ENCODE data around the gene PPP2R2D.
A peak's percentile ranks its signal among the peaks of the same experiment; 100 is the strongest.

PPP2R2D gene

GRCh38 chr10:131889755-131890154 is 11.1 kb upstream of the PPP2R2D start:
- DNase-seq (ENCODE audit: low spot score): no peak

- no peak for DNase-seq (ENCODE audit: low spot score)
These were observed 10.3 kb upstream of the PPP2R2D start for GRCh38 chr10:131890276-131891195.

GRCh38 chr10:131891196-131891928 is 9.4 kb upstream of the PPP2R2D start:
- no peak for DNase-seq (ENCODE audit: low spot score)

- no peak for DNase-seq (ENCODE audit: low spot score)
These were observed 8.6 kb upstream of the PPP2R2D start for GRCh38 chr10:131891929-131892805.

- no peak for DNase-seq (ENCODE audit: low spot score)
These were observed 7.8 kb upstream of the PPP2R2D start for GRCh38 chr10:131892806-131893675.

- no peak for DNase-seq (ENCODE audit: low spot score)
These were observed 5.7 kb upstream of the PPP2R2D start for GRCh38 chr10:131895116-131895515.

GRCh38 chr10:131896403-131896802 is 4.4 kb upstream of the PPP2R2D start:
- no peak for DNase-seq (ENCODE audit: low spot score)

- DNase-seq (ENCODE audit: low spot score): no peak
These were observed 3.4 kb upstream of the PPP2R2D start for GRCh38 chr10:131897297-131897899.

GRCh38 chr10:131898061-131898460 is 2.7 kb upstream of the PPP2R2D start:
- no peak for DNase-seq (ENCODE audit: low spot score)

- no peak for DNase-seq (ENCODE audit: low spot score)
These were observed 2.1 kb upstream of the PPP2R2D start for GRCh38 chr10:131898713-131899112.

GRCh38 chr10:131899116-131899690 is 1.6 kb upstream of the PPP2R2D start:
- DNase-seq (ENCODE audit: low spot score): no peak

GRCh38 chr10:131899695-131900349 is 986 bp upstream of the PPP2R2D start:
- DNase-seq (ENCODE audit: low spot score): no peak

- peak; percentile 47 for DNase-seq (ENCODE audit: low spot score)
These were observed 497 bp downstream of the PPP2R2D start for GRCh38 chr10:131901181-131901829.

- no peak for DNase-seq (ENCODE audit: low spot score)
These were observed 1.4 kb downstream of the PPP2R2D start for GRCh38 chr10:131902211-131902610.

GRCh38 chr10:131902691-131903090 is 1.9 kb downstream of the PPP2R2D start:
- DNase-seq (ENCODE audit: low spot score): no peak

GRCh38 chr10:131905267-131905571 is 4.4 kb downstream of the PPP2R2D start:
- DNase-seq (ENCODE audit: low spot score): no peak

- DNase-seq (ENCODE audit: low spot score): no peak
These were observed 4.9 kb downstream of the PPP2R2D start for GRCh38 chr10:131905603-131906268.

- no peak for DNase-seq (ENCODE audit: low spot score)
These were observed 5.4 kb downstream of the PPP2R2D start for GRCh38 chr10:131906269-131906639.

GRCh38 chr10:131907679-131908078 is 6.9 kb downstream of the PPP2R2D start:
- no peak for DNase-seq (ENCODE audit: low spot score)

All from D341Med (cell line).